Activated CD8-positive, alpha-beta memory T cell treated with anti-CD3 and anti-CD28 coated beads for 48 hours (primary cell): ENCODE measurements around the gene GREM2.

Experiments used
- DNase-seq, 3 experiments: peaks; one replicate each; pipeline ENCODE4 v3.0.0-alpha.2; 2020; ENCODE audit warnings: low read depth in 2 of 3, low spot score in 2 of 3

GREM2 gene

DNA sequence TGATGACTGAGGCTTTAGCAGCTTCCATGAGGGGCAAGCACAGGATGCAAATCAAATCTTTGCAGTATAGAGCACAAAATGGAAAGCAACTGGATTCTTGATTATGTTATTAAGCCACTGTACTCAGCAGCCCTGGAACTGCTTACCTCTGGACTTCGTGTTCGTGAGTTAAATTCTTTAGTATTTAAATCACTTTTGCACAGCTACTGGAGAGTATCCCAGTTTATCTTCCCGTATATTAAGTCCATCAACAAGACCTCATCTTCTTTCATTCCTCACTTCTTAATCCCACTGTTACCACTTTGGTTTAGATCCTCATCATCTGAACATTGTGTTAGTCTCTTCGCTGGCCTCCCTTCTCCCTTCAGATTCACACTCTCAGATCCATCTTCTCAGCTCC, 108.9 kb downstream of the GREM2 start:
- no peak for DNase-seq

DNA sequence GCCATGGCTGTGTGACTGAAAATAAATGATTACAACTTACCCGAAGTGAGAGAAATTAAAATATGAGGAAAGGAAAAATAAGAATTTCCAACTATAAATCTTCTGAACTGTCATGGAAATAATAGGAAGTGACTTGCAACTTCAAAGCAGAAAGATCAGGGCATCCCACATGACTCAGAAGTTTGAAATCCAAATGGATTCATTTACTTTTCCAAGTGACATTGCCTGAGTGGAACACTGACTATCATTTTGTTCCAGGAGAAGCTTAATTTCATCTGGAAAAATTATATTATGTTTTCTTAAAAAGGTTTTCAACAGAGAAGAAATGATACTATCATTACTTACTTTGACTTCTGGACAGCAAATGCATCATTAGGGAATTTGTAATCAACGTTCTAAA, 110.8 kb downstream of the GREM2 start:
- DNase-seq: no peak

DNA sequence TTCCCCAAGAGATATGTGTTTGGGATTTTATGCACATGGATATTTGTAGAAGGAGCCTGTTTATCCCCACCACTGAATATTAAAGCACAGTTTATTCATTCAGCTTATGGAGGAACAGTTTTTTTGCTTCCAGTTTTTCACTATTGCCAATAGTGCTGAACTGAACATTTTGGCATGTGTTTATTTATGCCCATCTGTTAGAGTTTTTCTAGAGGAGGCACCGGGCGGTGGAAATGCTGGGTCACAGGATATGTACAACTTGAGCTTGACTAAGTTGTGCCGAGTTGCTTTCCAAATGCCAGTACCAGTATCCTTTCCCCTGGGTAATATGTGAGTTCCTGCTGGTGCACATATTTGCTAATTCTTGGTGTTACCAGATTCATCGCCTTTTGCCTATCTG, 111.3 kb downstream of the GREM2 start:
- no peak for DNase-seq

DNA sequence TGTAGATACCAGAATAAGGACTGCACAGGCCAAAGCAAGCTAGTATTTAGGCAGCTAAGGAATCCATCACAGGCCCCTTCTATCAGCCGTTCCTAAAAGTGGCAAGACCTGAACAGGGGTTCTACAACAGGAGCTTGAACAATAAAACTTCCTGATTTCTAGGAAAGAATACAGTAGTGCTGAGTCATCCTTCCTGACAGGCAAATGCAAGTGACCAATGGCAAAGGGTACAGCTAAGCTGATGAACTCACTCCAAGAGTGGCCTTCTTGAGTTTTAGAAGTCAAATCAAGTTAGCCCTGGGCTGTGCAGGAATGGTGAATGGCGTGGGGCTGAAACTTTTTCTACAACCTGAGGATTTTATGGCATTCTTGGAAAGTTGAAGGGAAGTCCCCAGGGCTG, 112.9 kb downstream of the GREM2 start:
- DNase-seq: no peak

DNA sequence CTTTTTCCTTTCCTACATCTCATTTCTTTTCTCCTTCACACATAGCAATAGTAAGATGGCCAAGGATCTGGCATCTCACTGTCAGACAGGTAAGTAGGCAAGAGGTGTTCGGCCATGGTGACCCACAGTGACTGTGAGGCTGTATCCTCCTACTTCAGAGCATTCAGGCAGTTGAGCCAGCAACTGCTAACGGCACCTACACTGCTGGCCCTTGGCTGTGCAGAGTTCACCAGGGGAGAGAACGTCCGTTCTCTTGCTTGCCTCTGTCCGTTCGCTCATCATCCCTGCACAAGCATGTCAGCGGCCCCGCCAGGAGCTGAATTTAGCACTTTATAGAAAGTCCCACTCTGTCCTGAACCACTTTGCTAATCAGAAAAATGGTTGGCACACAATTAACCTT, 113.6 kb downstream of the GREM2 start:
- DNase-seq: no peak

DNA sequence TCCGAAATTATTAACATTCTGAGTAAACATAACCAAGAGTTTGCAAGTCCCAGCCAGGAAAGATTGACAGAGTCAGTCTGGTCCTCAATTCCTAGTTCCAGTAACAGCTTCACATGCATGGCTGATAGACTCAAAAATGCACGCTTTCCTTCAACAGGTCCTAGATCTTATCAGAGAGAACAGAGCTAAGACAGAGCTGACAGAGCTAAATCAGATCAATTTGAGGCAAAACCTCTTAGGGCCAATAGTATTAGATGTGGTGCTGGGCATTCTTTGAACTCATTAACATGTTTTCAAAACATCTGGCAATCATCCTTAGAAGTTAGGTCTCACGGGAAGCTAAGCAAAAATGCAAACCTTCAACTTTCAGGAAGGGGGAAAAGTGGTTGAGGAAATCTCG, 114.0 kb downstream of the GREM2 start:
- DNase-seq: no peak

DNA sequence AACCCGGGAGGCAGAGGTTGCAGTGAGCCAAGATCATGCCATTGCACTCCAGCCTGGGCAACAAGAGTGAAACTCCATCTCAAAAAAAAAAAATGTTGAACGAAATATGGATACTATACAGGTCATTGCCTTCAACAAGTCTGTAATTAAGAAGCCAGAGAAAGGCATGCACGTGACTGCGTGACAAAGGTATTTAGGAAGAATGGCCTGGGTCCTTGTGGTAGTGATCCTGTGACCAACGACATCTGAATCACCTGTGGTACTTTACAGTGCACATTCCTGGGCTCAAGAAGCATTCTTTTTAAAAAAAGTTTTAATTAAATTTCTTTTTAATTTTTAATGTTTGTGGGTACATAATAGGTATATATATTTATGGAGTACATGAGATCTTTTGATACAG, 115.0 kb downstream of the GREM2 start:
- DNase-seq: no peak

DNA sequence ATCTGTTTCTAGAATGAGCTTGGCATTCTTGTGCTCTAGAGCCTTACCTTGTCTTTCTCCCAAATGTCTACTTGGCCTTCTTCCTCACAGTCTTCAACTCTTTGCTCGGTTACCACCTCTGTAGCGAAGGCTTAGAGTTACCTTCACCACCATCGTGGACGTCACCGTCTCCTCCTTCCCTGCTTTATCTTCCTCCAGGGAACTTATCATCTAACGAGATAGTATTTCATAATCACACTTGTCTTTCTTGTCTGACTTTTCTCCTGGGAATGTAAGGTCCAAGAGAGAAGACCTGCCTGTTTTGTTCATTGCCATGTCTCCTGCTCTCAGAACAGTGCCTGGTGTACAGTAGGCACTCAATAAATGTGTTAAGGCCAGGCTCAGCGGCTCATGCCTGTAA, 115.6 kb downstream of the GREM2 start:
- no peak for DNase-seq

DNA sequence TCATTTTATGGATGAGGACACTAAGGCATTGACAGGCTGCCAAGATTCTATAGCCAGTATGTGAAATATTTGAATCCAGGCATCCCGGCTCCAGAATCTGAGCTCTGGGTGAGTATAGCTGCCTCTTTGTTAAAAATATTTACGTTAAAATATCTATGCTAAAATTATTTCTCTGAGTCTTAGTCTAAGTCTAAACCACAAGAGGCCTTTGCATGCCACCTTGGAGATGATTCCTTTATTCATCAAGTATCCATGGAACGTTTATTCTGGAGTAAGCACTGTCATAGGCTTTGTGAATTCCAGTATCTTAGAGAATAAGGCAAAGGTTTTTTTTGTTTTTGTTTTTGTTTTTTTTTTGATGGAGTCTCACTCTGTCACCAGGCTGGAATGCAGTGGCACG, 116.4 kb downstream of the GREM2 start:
- no peak for DNase-seq

DNA sequence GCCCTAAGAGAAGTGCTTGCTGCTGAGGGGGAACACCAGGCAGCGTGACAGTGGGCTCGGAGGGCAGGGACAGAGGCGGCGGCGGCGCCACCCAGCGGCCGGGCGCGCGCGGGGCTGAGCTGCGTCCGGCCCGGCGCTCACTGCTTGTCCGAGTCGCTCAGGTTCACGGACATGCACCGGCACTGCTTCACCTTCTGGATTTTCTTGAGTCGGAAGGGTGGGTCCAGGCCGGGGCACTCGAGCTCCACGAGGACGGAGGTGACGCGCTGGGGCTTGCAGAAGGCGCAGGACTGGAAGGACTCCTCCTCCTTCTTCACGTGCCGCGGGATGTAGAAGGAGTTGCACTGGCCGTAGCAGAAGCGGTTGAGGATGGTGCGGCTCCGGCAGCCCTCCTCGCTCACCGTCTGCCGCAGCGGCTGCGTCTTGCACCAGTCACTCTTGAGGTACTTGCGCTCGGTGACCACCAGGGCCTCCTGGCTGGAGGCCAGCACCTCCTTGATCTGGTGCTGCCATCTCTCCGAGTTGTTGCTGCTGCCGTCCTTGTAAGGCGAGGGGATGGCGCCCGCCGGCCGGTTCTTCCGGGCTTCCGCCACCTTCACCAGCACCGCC, 119.0 kb downstream of the GREM2 start:
- no peak for DNase-seq

DNA sequence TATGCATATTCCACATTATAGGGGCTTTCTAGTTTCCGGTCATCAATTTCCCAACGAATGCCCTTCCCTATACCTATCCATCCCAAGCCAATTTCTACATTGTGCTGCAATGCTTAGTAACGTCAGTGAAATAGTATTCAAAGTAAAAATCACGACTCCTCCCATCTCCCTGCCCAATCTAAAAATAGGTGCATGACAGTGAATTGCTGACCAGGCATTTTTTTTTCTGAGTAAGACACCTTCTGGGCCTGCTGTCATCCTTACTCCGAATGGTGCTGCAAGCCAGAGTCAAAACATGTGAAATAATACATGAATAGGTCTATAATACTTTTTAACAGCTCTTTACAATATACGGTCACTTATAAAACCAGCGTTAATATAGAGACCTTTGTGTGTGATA, 120.2 kb downstream of the GREM2 start:
- DNase-seq: no peak

DNA sequence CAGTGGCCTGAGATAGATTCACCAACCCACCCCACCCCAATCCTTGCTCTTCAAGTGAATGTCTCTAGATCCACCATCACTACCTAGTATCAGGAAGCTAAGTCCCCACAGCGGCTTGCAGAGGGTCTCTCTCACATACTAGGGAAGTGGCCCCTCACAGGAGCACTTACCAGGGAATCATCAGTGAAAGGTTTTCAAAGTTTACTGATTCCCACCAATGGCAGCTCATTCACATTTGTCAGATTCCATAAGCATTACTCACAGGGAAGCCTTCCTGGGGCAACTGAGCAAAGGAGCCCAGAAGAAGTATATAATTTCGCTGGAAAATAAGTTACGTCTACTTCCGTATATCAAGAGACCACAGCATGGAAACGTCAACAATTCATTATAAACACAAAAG, 120.8 kb downstream of the GREM2 start:
- DNase-seq: no peak

DNA sequence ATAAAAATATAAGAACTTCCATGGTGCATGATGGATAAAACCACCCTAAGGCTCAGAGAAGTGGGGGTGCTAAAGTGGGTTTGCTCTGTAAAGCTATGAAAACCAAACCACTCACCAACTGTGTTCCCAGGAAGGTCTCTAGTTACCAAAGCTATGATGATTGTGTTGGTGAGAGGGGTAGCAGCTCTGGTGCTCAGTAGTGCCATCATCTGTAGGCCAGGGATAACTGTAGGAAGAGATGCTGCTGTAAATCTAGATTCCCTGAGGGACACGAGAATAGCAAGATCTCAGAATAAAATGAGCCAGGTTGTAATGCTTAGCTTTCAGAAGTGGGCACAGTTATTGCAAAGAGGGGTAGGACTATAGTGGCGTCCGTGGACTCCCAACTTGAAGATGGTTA, 124.5 kb downstream of the GREM2 start:
- DNase-seq: no peak

DNA sequence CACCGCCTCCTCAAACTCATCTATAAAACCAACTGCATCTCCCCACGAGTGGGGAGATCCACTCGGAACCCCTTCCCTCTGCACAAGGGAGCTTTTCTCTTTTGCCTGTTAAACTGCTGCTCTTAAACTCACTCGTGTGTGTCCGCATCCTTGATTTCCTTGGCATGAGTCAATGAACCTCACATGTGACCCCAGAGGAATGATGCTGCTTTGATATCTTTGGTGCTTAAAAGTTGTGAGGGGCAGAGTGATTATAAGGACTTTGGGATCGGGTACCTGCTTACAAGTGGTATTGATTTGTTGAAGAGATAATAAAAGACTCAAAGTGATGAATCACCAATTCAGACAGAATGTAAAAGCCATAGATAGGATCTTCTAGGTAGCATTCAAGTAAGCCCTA, 125.3 kb downstream of the GREM2 start:
- DNase-seq: no peak

DNA sequence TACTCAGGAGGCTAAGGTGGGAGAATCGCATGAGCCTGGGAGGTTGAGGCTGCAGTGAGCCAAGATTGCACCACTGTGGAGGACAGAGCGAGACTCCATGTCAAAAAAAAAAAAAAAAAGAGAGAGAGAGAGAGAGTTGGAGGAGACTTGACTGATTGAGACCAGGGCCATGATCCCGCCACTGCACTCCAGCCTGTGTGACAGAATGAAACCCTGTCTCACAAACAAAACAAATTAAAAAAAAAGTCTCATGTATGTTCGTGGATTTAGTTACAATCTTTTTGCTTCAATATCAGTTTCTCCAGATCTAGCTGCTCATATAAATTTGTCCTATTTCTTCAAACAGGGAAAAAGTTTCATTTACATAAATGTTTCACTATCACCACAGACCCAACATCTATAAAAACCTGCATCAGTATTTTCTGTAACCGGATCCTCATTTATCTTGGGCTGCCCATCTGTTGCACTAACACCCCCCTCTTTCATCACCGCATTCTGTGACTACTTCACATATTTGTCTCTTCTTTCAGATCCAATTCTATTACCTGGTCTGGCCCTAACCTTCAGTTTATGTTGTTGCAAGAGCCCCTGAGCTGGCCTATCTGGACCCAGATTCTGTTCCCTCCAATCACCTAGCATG, 127.0 kb downstream of the GREM2 start:
- DNase-seq: no peak

DNA sequence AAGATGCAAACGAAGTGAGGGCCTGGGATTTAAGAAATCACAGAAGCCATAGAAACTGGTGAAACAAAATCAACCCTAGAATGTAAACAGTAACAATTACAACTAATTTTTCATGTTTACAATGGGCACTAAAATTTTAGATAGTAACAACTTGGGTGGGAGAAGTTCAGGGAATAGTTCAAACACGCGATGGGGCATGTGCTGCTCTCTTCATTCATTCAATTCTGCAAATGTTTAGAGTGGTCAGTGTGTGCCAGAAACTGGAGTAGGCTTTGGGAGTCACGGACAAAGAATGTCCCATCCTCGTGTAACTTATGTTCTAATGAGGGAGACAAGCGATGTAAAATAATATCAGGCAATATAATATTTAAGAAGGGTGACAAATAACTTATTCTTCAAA, 133.4 kb downstream of the GREM2 start:
- DNase-seq: no peak

DNA sequence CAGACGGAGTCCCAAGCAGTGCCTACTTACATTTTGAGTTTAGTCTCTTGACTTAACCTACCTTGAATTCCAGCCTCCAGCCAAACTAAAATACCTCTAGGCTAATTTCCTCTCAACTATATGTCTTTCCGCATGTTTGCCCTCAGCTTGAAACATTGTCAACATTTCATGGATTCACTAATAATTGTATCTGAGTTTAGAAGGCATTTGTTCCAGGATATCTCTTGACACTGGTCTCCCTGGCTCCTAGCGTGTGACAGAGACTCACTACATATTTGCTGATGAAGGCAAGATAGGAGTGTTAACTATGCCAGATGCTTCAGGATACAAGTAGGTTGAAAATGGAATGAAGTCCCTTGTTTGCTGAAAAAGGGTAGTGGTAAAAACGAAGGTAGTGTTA, 136.1 kb downstream of the GREM2 start:
- DNase-seq: no peak

DNA sequence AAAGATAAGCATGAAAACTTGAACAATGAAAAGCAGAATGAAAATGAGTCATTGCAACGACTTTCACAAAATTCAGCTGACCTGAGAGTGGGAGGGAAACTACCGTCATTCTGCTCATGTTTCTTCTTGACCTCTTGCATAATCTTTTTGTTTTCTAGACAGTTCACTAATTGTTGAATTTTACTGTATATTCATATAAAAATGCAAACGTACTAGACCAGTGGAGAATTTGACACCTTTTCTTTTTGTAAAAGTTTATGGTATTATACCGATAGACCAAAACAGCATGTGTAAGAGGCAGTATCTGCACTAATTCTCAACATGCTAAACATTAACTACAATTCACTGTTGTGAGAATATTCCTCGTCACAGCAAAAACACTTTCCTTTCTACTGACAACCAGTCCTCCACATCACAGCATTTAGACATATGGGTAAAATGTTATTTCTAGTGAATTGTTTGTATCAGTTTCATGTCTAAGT, 137.8 kb downstream of the GREM2 start:
- DNase-seq: no peak

DNA sequence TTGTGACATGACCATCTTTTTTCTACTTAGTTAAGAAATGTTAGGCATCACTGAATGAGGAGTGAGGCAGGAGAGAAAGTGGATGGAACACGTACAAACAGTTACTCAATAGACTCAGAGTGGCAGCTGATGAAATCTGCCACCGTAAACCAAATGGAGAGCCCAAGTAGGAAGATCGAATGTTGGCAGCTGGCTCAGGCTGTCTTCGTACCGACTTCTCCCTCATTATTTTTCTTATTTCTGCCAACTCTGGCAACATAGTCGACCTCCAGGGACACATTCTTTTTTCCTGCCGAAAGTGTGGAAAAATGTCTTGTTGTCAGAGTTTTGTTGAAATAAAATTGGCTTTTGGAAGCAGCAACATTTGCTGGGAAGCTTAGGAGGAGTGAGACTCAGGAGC, 143.3 kb downstream of the GREM2 start:
- DNase-seq: no peak

DNA sequence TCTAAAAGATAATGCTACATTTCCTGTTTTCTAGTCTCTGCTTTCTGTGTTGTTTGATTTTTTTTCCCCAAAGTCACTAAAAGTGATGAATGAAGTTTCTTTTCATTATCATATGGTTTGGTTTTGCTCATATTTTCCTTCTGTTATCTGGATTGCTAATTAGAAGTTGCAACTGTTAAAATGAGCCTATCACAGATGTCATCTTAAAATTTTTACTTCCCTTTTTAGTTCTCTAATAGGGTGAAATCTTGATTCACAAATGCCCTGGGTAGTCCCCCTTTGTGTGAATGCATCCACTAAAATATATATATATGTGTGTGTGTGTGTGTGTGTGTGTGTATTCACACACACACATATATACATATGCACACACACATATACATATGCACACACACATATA, 144.1 kb downstream of the GREM2 start:
- no peak for DNase-seq

DNA sequence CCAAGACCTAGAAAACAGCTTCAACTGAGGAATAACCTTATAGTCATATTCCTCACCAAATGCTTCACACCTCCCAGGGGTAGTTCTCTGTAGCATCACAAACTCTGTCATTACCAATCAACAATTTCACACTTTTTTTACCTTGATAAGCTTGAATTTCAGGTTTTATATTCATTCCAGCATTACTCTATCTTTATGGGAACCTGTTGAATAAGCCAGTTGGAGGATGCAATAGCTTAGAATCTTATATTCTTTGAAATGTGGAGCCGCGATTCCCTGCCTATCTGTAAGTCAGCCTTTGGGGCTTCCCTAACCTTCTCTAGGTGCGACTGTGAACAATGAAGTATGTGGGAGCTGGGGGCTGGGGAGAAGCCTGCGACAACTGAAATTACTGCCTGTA, 145.4 kb downstream of the GREM2 start:
- DNase-seq: no peak

DNA sequence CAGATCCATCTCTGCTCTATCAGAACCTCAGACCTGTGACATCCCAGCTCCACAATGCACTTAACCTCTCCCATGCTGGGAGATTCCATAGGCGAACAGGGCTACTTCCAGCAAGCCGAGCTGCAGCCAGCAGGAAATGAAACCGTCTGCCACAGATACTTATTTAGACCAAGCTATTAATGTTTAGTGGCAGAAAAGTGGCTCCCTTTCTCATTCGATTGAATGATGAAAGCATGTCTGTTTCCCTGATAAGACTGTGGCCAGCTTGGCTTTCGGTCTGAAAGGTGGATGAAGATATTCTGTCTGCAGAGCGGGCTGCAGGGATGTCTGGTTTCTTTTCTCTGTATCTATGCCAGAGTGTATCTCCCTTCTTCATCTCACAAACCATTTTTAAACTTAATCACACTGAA, 146.4 kb downstream of the GREM2 start:
- no peak for DNase-seq

DNA sequence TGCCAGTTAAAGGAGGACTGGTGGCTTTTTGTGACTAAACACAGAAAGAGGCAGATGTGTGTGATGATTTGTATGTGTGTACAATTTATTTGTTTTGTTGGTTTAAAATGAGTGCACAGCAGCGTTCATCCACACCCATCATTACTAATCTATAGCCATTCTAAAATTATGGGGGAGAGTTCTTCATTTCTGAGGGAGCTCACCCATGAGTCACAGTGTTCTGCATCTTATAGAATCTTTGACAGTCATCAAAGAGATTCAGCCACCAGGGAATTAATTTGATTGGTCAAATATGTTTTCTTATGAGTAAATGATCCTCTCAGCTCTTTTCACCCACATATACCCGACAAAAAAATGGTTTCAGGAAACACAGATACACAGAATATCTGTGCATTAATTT, 147.9 kb downstream of the GREM2 start:
- DNase-seq: no peak
